Esophagus (tissue), 2 donors: Measurements from ENCODE around the gene ANKS6. TPM values are rescaled to one million over a fixed set of nuclear protein-coding genes. Genes with fewer than 3 reads are reported as not detected.

Source experiments
- H3K27ac ChIP-seq, 2 donors: one replicate each; pipeline ENCODE4 v1.5.1; 2013; ENCODE audit warnings: low read depth in 2 of 2, mild to moderate bottlenecking in 2 of 2, inconsistent platforms in 1 of 2, low read length in 1 of 2, moderate library complexity in 1 of 2
- H3K27me3 ChIP-seq, 2 donors: one replicate each; pipeline ENCODE4 v1.6.1; 2013; ENCODE audit warnings: low read length in 2 of 2, control low read depth in 1 of 2, mild to moderate bottlenecking in 1 of 2; ENCODE audit not compliant: insufficient read depth in 2 of 2, control insufficient read depth in 1 of 2
- H3K36me3 ChIP-seq, 2 donors: one replicate each; pipeline ENCODE4 v1.6.1; 2013; ENCODE audit warnings: low read length in 1 of 2; ENCODE audit not compliant: control insufficient read depth in 2 of 2, insufficient read depth in 2 of 2
- H3K4me1 ChIP-seq, 2 donors: one replicate each; pipeline ENCODE4 v1.6.1; 2013; ENCODE audit warnings: low read length in 1 of 2; ENCODE audit not compliant: control insufficient read depth in 2 of 2, insufficient read depth in 2 of 2
- H3K4me3 ChIP-seq, 2 donors: one replicate each; pipeline ENCODE4 v1.5.1; 2013; ENCODE audit warnings: low read length in 2 of 2, mild to moderate bottlenecking in 2 of 2, low read depth in 1 of 2, moderate library complexity in 1 of 2
- H3K9me3 ChIP-seq, 2 donors: one replicate each; pipeline ENCODE4 v1.6.1; 2013; ENCODE audit warnings: mild to moderate bottlenecking in 2 of 2, low read depth in 1 of 2, low read length in 1 of 2, moderate library complexity in 1 of 2; ENCODE audit not compliant: control insufficient read depth in 2 of 2, insufficient read depth in 1 of 2
- WGBS, 2 donors: extraction: QIAGEN DNeasy Blood & Tissue Kit; methylation state at CpG; one replicate each; pipeline ENCODE4 v1.1.7; 2013; 5-methylcytosine and 5-hydroxymethylcytosine counted together
- polyA plus RNA-seq, 2 donors: library from polyadenylated mRNA; stranded (reverse); fragments of 200-250 nt; gene quantifications; one replicate each; pipeline ENCODE4 v1.2.3, GENCODE V29; 2013
- donor health status: healthy with polysubstance abuse.
- donor health status: Bipolar disorder and iron deficiency.

The ANKS6 gene
- polyA plus RNA-seq = 10 to 100 TPM in 1 of 2 donors, 1 to 10 TPM in 1; 9.6 to 12.9 TPM

DNA sequence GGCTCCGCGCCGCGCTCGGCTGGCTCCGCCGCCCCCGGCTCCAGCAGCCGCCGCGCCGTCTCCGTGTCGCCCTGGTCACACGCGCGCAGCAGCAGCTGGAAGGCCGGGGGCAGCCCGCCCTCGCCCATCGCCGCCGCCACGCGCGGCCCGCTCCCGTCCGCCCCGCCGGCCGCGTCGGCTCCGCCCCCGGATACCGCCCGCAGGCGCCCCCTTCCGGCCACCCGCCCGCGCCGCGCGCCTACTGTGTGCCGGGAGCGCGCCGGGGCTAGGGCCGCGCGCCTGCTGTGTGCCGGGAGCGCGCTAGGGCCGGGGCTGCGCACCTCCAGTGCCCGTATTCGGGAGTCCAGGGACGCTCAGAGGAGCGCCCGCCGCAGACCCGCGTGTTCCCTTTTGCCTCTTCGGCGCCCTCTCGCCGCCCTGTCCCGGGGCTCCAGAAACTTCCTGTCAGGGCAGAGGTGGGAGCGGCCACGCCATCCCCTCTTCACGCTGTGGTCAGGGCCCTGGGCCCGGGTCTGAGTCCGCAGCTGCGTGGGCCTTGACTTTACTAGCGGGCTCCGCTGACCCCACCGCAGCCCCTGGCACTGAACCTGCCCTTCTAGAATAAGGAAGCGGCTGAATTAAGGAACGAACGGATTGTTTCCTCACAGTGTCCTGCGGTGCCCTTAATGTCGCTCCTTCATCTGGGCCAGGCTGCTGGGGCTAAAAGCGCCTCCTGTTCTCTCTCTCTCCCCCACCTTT lies at the start of gene ANKS6:
TSS of gene ANKS6 (minus strand) at position 192 of the 738 bp plus-strand sequence. CDS start at position 128, 64 bp downstream.
- Histone ChIP-seq H3K4me1 (peaks cover 0 to 5% of the 10 kb centered on the region in 2 donors), H3K4me3 (peak within 1 kb of the TSS; percentile 69 to 78), H3K27me3 (no peaks in the 10 kb centered on the region), H3K9me3 (no peaks in the 10 kb centered on the region), H3K27ac (peak within 1 kb of the TSS; percentile 57 to 77), H3K36me3 (no peaks in the 10 kb centered on the region)
- 4 to 8% methylated on average over 38 to 86 of the region's 86 CpGs for WGBS, 2 donors

DNA sequence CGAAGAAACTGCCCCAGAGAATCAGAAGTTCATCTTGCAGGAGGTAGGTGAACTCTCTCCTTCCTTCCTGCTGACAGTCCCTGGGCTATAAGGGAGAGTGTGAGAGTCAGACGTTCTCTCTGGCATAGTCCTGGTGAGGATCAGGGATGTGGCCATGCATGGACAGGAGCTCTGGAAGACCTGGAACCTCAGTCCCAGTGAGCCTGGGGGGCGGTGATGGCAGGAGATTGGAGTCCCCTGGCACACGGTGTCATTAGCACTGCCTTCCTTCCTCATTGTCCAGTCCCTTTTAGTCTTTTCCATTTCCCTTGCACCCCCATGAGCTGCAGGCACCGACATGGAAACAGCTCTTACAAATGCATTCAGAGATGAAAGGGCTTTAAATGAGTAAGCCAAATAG lies 49.7 kb upstream of the ANKS6 start:
- Histone ChIP-seq H3K4me1 (no peaks in the 10 kb centered on the region), H3K4me3 (no peak overlapping the region), H3K27me3 (no peaks in the 10 kb centered on the region), H3K27ac (no peak overlapping the region), H3K9me3 (no peaks in the 10 kb centered on the region), H3K36me3 (peaks cover 8% of the 10 kb centered on the region in 2 donors)
- 72 to 86% methylated on average over 5 of the region's 5 CpGs for WGBS, 2 donors

DNA sequence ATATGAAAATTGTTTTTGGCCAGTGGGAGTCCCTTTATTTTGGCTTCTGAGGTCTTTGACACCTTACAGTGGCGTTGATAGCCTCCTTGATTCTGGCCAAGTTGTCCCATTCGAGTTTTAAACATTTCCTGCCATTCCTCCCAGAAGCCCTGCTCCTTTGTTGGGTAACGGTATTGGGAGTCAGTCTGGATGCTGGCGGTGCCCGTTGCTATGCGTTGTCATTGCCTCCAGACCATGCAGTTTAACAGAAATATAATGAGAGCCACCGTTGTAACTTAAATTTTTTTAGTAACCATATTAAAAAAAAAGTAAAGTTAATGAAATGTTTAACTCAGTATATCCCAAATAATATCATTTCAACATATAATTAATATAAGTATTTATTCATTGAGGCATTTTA lies 46.2 kb upstream of the ANKS6 start:
- Histone ChIP-seq H3K27ac (no peak overlapping the region), H3K27me3 (no peaks in the 10 kb centered on the region), H3K9me3 (no peaks in the 10 kb centered on the region), H3K36me3 (peaks cover 12 to 14% of the 10 kb centered on the region in 2 donors), H3K4me3 (no peak overlapping the region), H3K4me1 (no peaks in the 10 kb centered on the region)
- WGBS, 2 donors = 87 to 91% methylated on average over 7 of the region's 7 CpGs

- H3K27ac ChIP-seq = no peak overlapping the region
- 59 to 71% methylated on average over 4 of the region's 4 CpGs for WGBS, 2 donors
- no peaks in the 10 kb centered on the region for H3K9me3 ChIP-seq
- H3K27me3 ChIP-seq = no peaks in the 10 kb centered on the region
- H3K36me3 ChIP-seq = peaks cover 10 to 17% of the 10 kb centered on the region in 2 donors
- no peaks in the 10 kb centered on the region for H3K4me1 ChIP-seq
- H3K4me3 ChIP-seq = no peak overlapping the region
These were observed 43.4 kb upstream of the ANKS6 start for GRCh38 chr9:98839724-98840123.

DNA sequence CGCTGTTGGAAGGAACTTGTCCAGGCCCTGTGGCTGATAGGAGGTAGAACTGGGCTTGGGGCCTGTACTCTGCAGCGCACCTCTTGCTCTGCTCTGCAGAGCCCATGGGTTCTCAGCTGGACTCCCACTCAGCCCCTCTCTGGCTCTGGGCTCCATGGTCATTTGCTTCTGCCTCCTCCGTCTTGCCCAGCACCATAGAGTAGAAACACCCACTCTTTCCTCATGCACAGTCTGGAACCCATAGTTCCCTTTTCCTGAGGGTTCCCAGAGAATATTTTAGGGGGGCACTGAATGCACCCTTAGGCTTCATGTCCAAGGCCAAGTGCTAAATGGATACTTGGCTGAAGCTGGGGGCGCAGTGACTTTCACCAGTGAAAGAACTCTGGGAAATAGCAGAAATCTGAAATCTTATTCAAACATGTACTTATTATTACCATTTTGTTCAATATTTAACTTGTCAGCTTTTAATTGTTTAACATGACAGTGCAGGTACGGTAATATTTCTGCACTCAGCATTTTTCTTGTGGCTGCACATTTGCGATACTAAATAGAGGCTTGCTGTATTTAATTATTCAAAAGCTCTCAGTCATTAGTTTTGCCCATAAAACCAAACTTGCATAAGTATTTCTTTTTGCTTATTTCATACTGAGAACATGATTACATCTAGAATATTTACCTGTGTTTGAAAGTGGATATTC lies 42.7 kb upstream of the ANKS6 start:
- Histone ChIP-seq H3K27me3 (no peaks in the 10 kb centered on the region), H3K27ac (no peak overlapping the region), H3K36me3 (peaks cover 10 to 17% of the 10 kb centered on the region in 2 donors), H3K4me1 (no peaks in the 10 kb centered on the region), H3K4me3 (no peak overlapping the region), H3K9me3 (no peaks in the 10 kb centered on the region)
- WGBS, 2 donors = 91 to 93% methylated on average over 6 of the region's 6 CpGs

DNA sequence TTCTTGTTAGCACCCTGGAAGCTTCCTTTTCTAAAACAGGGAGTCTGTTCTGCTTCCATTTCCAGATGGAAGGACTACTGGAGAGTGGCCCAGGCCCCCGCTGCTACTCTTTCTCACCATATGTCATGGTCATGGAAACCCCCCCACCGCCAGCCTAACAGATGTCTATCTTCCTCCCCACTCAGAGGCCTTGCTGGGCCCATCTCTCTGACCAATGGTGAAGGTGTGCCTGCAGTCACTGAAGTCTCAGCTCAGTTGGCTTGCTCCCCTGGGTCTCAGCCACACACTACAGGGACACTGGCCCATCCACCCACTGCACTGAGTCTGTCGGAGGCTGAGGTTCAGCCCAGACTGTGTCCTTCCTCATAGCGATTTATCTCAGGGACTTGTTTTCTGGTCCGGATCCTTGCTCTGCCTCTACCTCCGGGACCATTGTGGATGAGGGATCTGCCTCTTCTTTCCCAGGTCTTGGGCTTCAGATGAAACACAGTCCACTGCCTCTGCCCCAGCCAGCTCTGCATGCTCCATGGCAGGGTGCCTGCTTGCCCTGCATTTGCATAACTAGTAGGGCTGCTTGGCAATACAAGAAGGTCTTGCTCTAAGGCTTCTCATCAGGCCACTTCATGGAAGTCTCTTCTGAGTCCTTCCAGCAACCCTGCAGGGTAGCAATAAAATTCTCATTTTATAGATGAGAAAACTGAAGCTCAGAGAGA lies 42.0 kb upstream of the ANKS6 start:
- Histone ChIP-seq H3K9me3 (no peaks in the 10 kb centered on the region), H3K4me1 (no peaks in the 10 kb centered on the region), H3K4me3 (no peak overlapping the region), H3K27ac (no peak overlapping the region), H3K36me3 (peaks cover 12 to 14% of the 10 kb centered on the region in 2 donors), H3K27me3 (no peaks in the 10 kb centered on the region)
- WGBS, 2 donors = 95 to 96% methylated on average over 6 of the region's 6 CpGs

GRCh38 chr9:98837516-98837915 lies 41.2 kb upstream of the ANKS6 start:
- 95% methylated on average over 4 of the region's 4 CpGs for WGBS, 2 donors
- Histone ChIP-seq H3K27ac (no peak overlapping the region), H3K4me3 (no peak overlapping the region), H3K27me3 (no peaks in the 10 kb centered on the region), H3K36me3 (peaks cover 14 to 15% of the 10 kb centered on the region in 2 donors), H3K9me3 (no peaks in the 10 kb centered on the region), H3K4me1 (no peaks in the 10 kb centered on the region)

DNA sequence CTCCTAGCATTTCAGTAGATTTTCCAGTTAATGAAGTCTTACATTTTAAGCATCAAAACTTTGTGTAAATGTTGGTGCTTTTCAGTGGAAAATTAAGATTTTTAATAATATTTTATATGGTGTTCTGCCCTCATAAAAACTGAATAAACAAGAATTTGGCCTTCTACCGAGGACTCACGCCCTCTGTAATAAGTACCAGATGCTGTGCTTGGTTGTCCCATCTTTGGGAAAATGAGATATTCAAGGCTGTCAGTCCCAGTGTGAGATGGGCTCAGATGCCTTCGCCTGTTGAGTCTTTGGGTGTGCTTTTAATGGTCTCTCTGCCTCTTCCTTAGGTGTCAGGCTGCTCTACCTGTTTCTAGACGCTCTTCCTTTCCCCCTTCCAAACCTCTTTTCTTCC lies 39.9 kb upstream of the ANKS6 start:
- Histone ChIP-seq H3K36me3 (peaks cover 14 to 18% of the 10 kb centered on the region in 2 donors), H3K4me1 (no peaks in the 10 kb centered on the region), H3K27ac (no peak overlapping the region), H3K27me3 (no peaks in the 10 kb centered on the region), H3K9me3 (no peaks in the 10 kb centered on the region), H3K4me3 (no peak overlapping the region)
- WGBS, 2 donors = 88 to 93% methylated on average over 4 of the region's 4 CpGs

DNA sequence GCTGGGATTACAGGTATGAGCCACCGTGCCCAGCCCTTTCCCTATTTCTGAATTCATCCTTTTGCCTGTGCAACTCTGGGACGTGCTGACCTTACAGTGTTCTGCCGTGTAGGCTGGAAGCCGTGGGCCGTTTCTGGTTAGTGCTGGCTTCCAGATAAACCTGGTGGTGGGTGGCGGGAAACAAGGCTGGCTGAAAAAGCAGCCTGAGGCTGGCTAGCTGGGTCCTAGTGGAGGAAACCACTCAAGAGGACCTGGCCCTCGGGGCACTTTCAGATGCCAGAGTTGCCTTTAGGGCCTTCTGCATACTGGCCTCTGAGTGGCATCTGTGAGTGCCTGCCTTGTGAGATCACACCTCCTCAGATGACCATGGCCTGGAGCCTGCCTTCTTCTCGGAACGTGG lies 38.0 kb upstream of the ANKS6 start:
- 93 to 94% methylated on average over 9 of the region's 9 CpGs for WGBS, 2 donors
- H3K4me3 ChIP-seq = no peak overlapping the region
- no peaks in the 10 kb centered on the region for H3K27me3 ChIP-seq
- H3K36me3 ChIP-seq = peaks cover 8 to 16% of the 10 kb centered on the region in 2 donors
- H3K27ac ChIP-seq = no peak overlapping the region
- H3K9me3 ChIP-seq = no peaks in the 10 kb centered on the region
- no peaks in the 10 kb centered on the region for H3K4me1 ChIP-seq
